ENCODE data around the gene ZBBX. TPM values are rescaled to one million over a fixed set of nuclear protein-coding genes. Genes with fewer than 3 reads are reported as not detected.

Gene ZBBX
- total and polyA plus RNA-seq, 10 of the 15 experiments (the other 5 are each of a cell fraction or from before 2014, with no cell fraction given) = 0.01 to 0.34 (median 0.17) TPM; not detected in 6

GRCh38 chr3:167361306-167361705 is 18.8 kb downstream of the ZBBX start (continued):
- TF ChIP-seq, protein P1, sequence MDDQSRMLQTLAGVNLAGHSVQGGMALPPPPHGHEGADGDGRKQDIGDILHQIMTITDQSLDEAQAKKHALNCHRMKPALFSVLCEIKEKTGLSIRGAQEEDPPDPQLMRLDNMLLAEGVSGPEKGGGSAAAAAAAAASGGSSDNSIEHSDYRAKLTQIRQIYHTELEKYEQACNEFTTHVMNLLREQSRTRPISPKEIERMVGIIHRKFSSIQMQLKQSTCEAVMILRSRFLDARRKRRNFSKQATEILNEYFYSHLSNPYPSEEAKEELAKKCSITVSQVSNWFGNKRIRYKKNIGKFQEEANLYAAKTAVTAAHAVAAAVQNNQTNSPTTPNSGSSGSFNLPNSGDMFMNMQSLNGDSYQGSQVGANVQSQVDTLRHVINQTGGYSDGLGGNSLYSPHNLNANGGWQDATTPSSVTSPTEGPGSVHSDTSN (IDR thresholded peaks at IDR 0.05; ENCODE audit: insufficient replicate concordance, low read depth, low read length) = no peak
- no peak for TF ChIP-seq ZNF24 (IDR thresholded peaks at IDR 0.05)
- no peak for TF ChIP-seq EZH2 (IDR thresholded peaks at IDR 0.05; ENCODE audit: borderline replicate concordance, control insufficient read depth, low read depth, low read length)
- TF ChIP-seq, protein P2, sequence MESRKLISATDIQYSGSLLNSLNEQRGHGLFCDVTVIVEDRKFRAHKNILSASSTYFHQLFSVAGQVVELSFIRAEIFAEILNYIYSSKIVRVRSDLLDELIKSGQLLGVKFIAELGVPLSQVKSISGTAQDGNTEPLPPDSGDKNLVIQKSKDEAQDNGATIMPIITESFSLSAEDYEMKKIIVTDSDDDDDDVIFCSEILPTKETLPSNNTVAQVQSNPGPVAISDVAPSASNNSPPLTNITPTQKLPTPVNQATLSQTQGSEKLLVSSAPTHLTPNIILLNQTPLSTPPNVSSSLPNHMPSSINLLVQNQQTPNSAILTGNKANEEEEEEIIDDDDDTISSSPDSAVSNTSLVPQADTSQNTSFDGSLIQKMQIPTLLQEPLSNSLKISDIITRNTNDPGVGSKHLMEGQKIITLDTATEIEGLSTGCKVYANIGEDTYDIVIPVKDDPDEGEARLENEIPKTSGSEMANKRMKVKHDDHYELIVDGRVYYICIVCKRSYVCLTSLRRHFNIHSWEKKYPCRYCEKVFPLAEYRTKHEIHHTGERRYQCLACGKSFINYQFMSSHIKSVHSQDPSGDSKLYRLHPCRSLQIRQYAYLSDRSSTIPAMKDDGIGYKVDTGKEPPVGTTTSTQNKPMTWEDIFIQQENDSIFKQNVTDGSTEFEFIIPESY (IDR thresholded peaks at IDR 0.05) = no peak

GRCh38 chr3:167355446-167355845 is 24.7 kb downstream of the ZBBX start:
- in situ Hi-C loops (cut with MboI) (no loop called here), intact Hi-C loops (cut with micrococcal nuclease; ENCODE audit: unreplicated experiment) (no loop called here)
- TF ChIP-seq NR2C1 (IDR thresholded peaks at IDR 0.05) = no peak
- no peak for TF ChIP-seq MXI1 (IDR thresholded peaks at IDR 0.05; ENCODE audit: low read depth, low read length)
- no peak for TF ChIP-seq FOXK2 (IDR thresholded peaks at IDR 0.05)
- TF ChIP-seq TCF12 (IDR thresholded peaks at IDR 0.05; ENCODE audit: low read depth, low read length) = no peak
- TF ChIP-seq ZNF217 (IDR thresholded peaks at IDR 0.05) = no peak
- no peak for TF ChIP-seq HSF1 (IDR thresholded peaks at IDR 0.05; ENCODE audit: low read depth, low read length)
- TF ChIP-seq RAD21 (IDR thresholded peaks at IDR 0.05; ENCODE audit: insufficient read depth, low read depth, low read length) = no peak
- no peak for TF ChIP-seq SP1 (IDR thresholded peaks at IDR 0.05; ENCODE audit: low read depth, low read length)
- TF ChIP-seq, protein P3, sequence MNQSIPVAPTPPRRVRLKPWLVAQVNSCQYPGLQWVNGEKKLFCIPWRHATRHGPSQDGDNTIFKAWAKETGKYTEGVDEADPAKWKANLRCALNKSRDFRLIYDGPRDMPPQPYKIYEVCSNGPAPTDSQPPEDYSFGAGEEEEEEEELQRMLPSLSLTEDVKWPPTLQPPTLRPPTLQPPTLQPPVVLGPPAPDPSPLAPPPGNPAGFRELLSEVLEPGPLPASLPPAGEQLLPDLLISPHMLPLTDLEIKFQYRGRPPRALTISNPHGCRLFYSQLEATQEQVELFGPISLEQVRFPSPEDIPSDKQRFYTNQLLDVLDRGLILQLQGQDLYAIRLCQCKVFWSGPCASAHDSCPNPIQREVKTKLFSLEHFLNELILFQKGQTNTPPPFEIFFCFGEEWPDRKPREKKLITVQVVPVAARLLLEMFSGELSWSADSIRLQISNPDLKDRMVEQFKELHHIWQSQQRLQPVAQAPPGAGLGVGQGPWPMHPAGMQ (IDR thresholded peaks at IDR 0.05; ENCODE audit: borderline replicate concordance) = no peak
- TF ChIP-seq, protein P4, sequence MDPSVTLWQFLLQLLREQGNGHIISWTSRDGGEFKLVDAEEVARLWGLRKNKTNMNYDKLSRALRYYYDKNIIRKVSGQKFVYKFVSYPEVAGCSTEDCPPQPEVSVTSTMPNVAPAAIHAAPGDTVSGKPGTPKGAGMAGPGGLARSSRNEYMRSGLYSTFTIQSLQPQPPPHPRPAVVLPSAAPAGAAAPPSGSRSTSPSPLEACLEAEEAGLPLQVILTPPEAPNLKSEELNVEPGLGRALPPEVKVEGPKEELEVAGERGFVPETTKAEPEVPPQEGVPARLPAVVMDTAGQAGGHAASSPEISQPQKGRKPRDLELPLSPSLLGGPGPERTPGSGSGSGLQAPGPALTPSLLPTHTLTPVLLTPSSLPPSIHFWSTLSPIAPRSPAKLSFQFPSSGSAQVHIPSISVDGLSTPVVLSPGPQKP (IDR thresholded peaks at IDR 0.05; ENCODE audit: low read depth, low read length) = no peak
- TF ChIP-seq SREBF2 (IDR thresholded peaks at IDR 0.05; ENCODE audit: low read length) = no peak
- ATAC-seq = no peak
- Histone ChIP-seq H3K27me3 (replicated peaks in 1 of 2; ENCODE audit: control insufficient read depth in 2 of 2, insufficient read depth in 2 of 2, low read length in 1 of 2) (no peaks in the 10 kb centered on the region), H3K79me2 (ENCODE audit: control insufficient read depth, insufficient read depth, low read length) (no peaks in the 10 kb centered on the region), H3K36me3 (ENCODE audit: control insufficient read depth in 2 of 2, insufficient read depth in 2 of 2, low read length in 1 of 2) (no peaks in the 10 kb centered on the region), H3K4me1 (ENCODE audit: control insufficient read depth, insufficient read depth, low read length) (no peaks in the 10 kb centered on the region), H3K4me2 (ENCODE audit: control insufficient read depth, insufficient read depth) (no peak overlapping the region), H3K9ac (ENCODE audit: control insufficient read depth, insufficient read depth, low read length) (no peak overlapping the region), H3K4me3 (no peak overlapping the region), H2AFZ (ENCODE audit: control insufficient read depth, low read depth, low read length) (no peak overlapping the region), H3K9me3 (replicated peaks; ENCODE audit: control insufficient read depth, insufficient read depth, low read length) (no peaks in the 10 kb centered on the region), H4K20me1 (ENCODE audit: control insufficient read depth, insufficient read depth) (no peaks in the 10 kb centered on the region), H3K27ac (ENCODE audit: control insufficient read depth, insufficient read depth) (no peak overlapping the region)
- RAD21 ChIA-PET (ENCODE audit: unreplicated experiment) = no interaction called here
- SMC1A ChIA-PET (ENCODE audit: uncharacterized antibody, unreplicated experiment) = interaction anchor here (1.1 kb wide), 1 partner anchor 12 kb away, joined by 3 read pairs; no protein-coding TSS in a partner anchor
- FAIRE-seq = no peak
- DNase-seq (ENCODE audit: low read depth, low spot score) = no peak
- POLR2A ChIA-PET = interaction anchor here (0.6 kb wide), 1 partner anchor 55 kb away, joined by 5 read pairs; no protein-coding TSS in a partner anchor
- no TSS peak for BruUV-seq (replicated peaks)
- CTCF ChIA-PET = interaction anchor here (0.6 kb wide), 1 partner anchor 717 kb away, joined by 3 read pairs; no protein-coding TSS in a partner anchor
